Body of pancreas (tissue), 4 donors: Measurements from ENCODE around the gene RPTOR. TPM values are rescaled to one million over a fixed set of nuclear protein-coding genes. Genes with fewer than 3 reads are reported as not detected.

ENCODE experiments used
- ATAC-seq: fragments of 150-250 bp; one replicate; pipeline ENCODE4 v1.9.1; 2016
- DNase-seq, 4 donors: peaks; one replicate each; pipeline ENCODE4 v3.0.0-alpha.2; 2019
- H3K27ac ChIP-seq, 4 donors: fragments of 200-600 bp; sonication (generic); 1 replicate in 3 of 4; 2 replicates in 1 of 4; pipeline versions ENCODE4 v1.5.1 to v1.6.1; 2016 to 2019; ENCODE audit warnings: mild to moderate bottlenecking in 1 of 4, mixed read lengths in 1 of 4, moderate library complexity in 1 of 4
- H3K27me3 ChIP-seq, 2 donors: fragments of 200-600 bp; sonication (generic); one replicate each; pipeline ENCODE4 v1.6.0; 2016; ENCODE audit warnings: mild to moderate bottlenecking in 1 of 2
- H3K36me3 ChIP-seq, 2 donors: fragments of 200-600 bp; sonication (generic); replicated peaks in 1 of 2; 2 replicates each; pipeline ENCODE4 v1.5.1; 2016; ENCODE audit warnings: low read depth in 2 of 2; ENCODE audit not compliant: insufficient read depth in 1 of 2
- H3K4me1 ChIP-seq: fragments of 200-600 bp; sonication (generic); one replicate; pipeline ENCODE4 v1.6.0; 2016
- H3K4me3 ChIP-seq, 2 donors: fragments of 200-600 bp; sonication (generic); 1 replicate in 1 of 2; 2 replicates in 1 of 2; pipeline ENCODE4 v1.5.1; 2016 to 2019
- H3K9me3 ChIP-seq, 3 donors: fragments of 200-600 bp; sonication (generic); 1 replicate in 2 of 3; 2 replicates in 1 of 3; pipeline ENCODE4 v1.5.1; 2016
- POLR2A ChIP-seq, 3 donors: fragments of 450-650 bp; IDR thresholded peaks; one replicate each; pipeline ENCODE4 v1.6.1; 2016; ENCODE audit warnings: antibody characterized with exemption in 3 of 3, mild to moderate bottlenecking in 2 of 3
- WGBS, 2 donors: methylation state at CpG; one replicate each; pipeline ENCODE4 v1.1.5; 2017; 5-methylcytosine and 5-hydroxymethylcytosine counted together
- intact Hi-C: fragments of 100-400 bp; cut with DNase I; formaldehyde crosslinking; loops from one replicate; pipeline ENCODE4 v1.15.1; 2023
- total RNA-seq, 2 donors: library from RNA; depleted of rRNA; stranded (reverse); fragments of >200 nt; gene quantifications; one replicate each; pipeline ENCODE4 v1.1.0, GENCODE V29; 2016
- TF ChIP-seq, protein P1 (sequence below), 7 experiments: fragments of 450-650 bp in 4 of 7; fragments of 200-600 bp in 3 of 7; sonication (generic) in 3 of 7; IDR thresholded peaks; one replicate each; pipeline ENCODE4 v1.5.1; 2016 to 2019; ENCODE audit warnings: antibody characterized with exemption in 7 of 7

Gene RPTOR
- total RNA-seq, 2 donors from 2014 or later: 22.3 to 34.3 TPM

DNA sequence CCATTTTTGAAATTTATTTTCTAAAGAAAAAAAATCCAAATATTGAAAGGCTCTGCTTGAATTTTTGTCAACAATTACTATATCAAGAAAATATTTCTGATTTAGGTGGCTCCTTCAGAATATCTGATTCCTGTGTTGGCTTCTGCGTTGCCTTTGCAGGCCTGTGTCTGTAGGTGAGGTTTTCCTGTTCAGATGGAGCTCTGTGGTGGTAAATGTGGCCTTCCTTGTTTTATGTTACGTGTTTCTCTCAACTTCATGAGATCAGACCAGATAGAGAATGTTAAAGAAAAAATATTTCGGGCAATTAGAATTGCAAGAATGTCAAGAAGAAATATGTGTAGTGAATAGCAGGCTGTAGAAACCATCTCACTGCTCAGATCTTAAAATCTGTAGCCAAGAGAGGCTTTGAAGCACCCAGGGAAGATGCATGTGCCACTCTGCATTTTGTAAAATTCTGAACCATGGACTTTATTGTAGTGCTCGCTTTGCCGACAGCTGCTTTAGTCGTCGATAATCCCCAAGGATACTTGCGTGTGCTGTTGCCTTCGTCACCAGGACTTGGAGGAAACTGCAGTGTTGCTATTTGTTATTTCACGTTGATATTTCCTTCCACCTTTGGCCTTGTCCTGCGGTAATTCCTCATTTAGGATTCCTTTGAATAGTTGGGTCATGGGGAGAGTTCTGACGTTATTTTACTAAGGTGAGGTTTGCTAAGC, 69.9 kb downstream of the RPTOR start:
- DNase-seq (no peak), ATAC-seq (no peak)
- H3K9me3 ChIP-seq: no peaks in the 10 kb centered on the region
- TF ChIP-seq, protein P1, sequence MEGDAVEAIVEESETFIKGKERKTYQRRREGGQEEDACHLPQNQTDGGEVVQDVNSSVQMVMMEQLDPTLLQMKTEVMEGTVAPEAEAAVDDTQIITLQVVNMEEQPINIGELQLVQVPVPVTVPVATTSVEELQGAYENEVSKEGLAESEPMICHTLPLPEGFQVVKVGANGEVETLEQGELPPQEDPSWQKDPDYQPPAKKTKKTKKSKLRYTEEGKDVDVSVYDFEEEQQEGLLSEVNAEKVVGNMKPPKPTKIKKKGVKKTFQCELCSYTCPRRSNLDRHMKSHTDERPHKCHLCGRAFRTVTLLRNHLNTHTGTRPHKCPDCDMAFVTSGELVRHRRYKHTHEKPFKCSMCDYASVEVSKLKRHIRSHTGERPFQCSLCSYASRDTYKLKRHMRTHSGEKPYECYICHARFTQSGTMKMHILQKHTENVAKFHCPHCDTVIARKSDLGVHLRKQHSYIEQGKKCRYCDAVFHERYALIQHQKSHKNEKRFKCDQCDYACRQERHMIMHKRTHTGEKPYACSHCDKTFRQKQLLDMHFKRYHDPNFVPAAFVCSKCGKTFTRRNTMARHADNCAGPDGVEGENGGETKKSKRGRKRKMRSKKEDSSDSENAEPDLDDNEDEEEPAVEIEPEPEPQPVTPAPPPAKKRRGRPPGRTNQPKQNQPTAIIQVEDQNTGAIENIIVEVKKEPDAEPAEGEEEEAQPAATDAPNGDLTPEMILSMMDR (IDR thresholded peaks at IDR 0.05): no peak
- no peak for TF ChIP-seq POLR2A (IDR thresholded peaks at IDR 0.05)
- no peak overlapping the region for H3K27ac ChIP-seq
- intact Hi-C loops: no loop called here
- H3K4me1 ChIP-seq: no peaks in the 10 kb centered on the region
- H3K4me3 ChIP-seq: no peak overlapping the region
- no peaks in the 10 kb centered on the region for H3K36me3 ChIP-seq
- 86 to 87% methylated on average over 12 of the region's 12 CpGs for WGBS, 2 donors
- H3K27me3 ChIP-seq: no peaks in the 10 kb centered on the region

DNA sequence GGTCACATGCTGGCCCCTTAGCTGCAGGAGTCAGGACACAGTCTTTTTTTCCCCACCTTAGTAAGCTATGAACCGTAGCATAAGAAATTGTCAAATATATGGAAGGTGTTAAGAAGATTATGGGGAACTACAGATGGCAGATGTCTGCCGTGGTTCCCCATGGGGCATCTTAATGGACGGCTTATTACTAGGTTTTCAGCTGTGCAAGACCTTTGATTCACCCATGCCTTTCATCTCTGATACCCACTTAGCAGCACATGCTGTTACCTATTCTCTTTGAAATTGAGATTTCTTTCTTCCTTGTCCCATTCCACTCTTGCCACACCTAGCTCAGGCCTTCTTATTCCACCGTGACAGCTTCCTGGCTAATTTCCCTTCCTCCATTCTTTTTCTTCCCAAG, 70.7 kb downstream of the RPTOR start:
- Histone ChIP-seq H3K27ac (no peak overlapping the region), H3K36me3 (no peaks in the 10 kb centered on the region), H3K4me1 (no peaks in the 10 kb centered on the region), H3K9me3 (no peaks in the 10 kb centered on the region), H3K27me3 (no peaks in the 10 kb centered on the region), H3K4me3 (no peak overlapping the region)
- DNase-seq (no peak), ATAC-seq (no peak)
- intact Hi-C loops: no loop called here
- TF ChIP-seq, protein P1 (IDR thresholded peaks at IDR 0.05): no peak
- TF ChIP-seq POLR2A (IDR thresholded peaks at IDR 0.05): no peak
- WGBS, 2 donors: 93 to 97% methylated on average over 4 of the region's 4 CpGs

DNA sequence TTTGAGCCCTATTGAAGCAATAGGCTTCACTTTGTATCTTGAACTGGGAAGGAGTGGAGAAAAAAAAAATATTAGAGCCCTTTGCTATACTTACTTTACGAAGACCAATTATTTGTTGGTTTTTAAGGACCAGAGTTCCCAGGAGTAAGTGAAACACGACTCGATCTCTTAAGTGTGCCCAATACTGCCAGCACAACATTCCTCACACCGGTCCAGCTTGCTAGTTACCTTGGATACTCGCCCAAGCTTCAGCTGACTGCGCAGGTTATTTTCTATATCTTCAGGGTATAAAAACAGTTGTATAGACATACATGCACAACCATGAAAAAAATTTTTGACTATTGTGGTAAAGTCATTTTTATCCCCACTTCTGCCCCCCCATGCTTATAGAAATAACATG, 72.1 kb downstream of the RPTOR start:
- intact Hi-C loops: no loop called here
- Histone ChIP-seq H3K4me3 (no peak overlapping the region), H3K9me3 (no peaks in the 10 kb centered on the region), H3K27ac (no peak overlapping the region), H3K36me3 (no peaks in the 10 kb centered on the region), H3K27me3 (no peaks in the 10 kb centered on the region), H3K4me1 (no peaks in the 10 kb centered on the region)
- 87 to 92% methylated on average over 6 of the region's 6 CpGs for WGBS, 2 donors
- TF ChIP-seq POLR2A (IDR thresholded peaks at IDR 0.05): no peak
- TF ChIP-seq, protein P1 (IDR thresholded peaks at IDR 0.05): no peak
- no peak for ATAC-seq
- DNase-seq: no peak

DNA sequence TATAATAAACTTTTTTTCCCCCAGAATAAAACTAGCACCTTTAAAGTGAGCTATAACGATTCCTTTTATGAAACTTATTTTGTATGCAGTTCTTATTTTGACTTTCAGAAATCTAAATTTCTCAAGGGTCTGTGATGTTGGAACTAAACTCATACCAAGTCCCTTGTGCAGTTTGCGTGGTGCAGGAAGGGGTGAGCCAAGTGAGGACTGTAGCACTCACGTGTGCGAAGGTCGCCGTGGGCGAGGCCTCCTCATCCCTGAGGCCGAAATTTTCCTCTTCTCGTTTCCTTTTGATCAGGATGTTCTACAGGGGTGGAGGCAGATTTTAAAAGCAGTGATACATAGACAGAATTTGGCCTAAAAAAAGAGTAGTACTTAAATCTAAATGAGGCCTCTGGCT, 73.7 kb downstream of the RPTOR start:
- H3K9me3 ChIP-seq: no peaks in the 10 kb centered on the region
- H3K27me3 ChIP-seq: no peaks in the 10 kb centered on the region
- TF ChIP-seq POLR2A (IDR thresholded peaks at IDR 0.05): no peak
- TF ChIP-seq, protein P1 (IDR thresholded peaks at IDR 0.05): no peak
- ATAC-seq (no peak), DNase-seq (no peak)
- no peak overlapping the region for H3K27ac ChIP-seq
- 88 to 94% methylated on average over 9 of the region's 9 CpGs for WGBS, 2 donors
- no peaks in the 10 kb centered on the region for H3K4me1 ChIP-seq
- no peaks in the 10 kb centered on the region for H3K36me3 ChIP-seq
- no peak overlapping the region for H3K4me3 ChIP-seq
- intact Hi-C loops: no loop called here
